K562 (cell line): ENCODE results near the gene LMBR1L. TPM values are rescaled to one million over a fixed set of nuclear protein-coding genes. Genes with fewer than 3 reads are reported as not detected.
A peak's percentile ranks its signal among the peaks of the same experiment; 100 is the strongest.

ENCODE experiments used
- CBX2 ChIP-seq: fragments of 200-600 bp; sonication (generic); IDR thresholded peaks from one replicate; pipeline ENCODE4 v1.6.1; 2012; ENCODE audit warnings: mild to moderate bottlenecking, low read length, inconsistent platforms; ENCODE audit not compliant: insufficient read depth, poor library complexity, severe bottlenecking
- CHD1 ChIP-seq: fragments of 200-600 bp; sonication (generic); IDR thresholded peaks from one replicate; pipeline ENCODE4 v1.6.1; 2012; ENCODE audit warnings: mild to moderate bottlenecking, moderate library complexity, low read length, inconsistent platforms
- CREB5 ChIP-seq: fragments of 250-450 bp; sonication (Bioruptor Pico); IDR thresholded peaks from 2 replicates; pipeline ENCODE4 v1.5.0; 2020; ENCODE audit warnings: mild to moderate bottlenecking
- CREM ChIP-seq: IDR thresholded peaks from 2 replicates; pipeline ENCODE4 v1.6.1; 2014; ENCODE audit warnings: antibody characterized with exemption, low read depth
- ELF2 ChIP-seq: fragments of 250-450 bp; sonication (Bioruptor Pico); IDR thresholded peaks from 2 replicates; pipeline ENCODE4 v1.5.0; 2021; ENCODE audit warnings: mild to moderate bottlenecking
- FOXM1 ChIP-seq, 2 experiments: fragments of 450-650 bp in 1 of 2; sonication (generic) in 1 of 2; formaldehyde crosslinking in 1 of 2; IDR thresholded peaks; 2 replicates each; pipeline versions ENCODE4 v1.6.1 to v1.9.0; 2017 to 2022; ENCODE audit warnings: low read depth in 2 of 2, mild to moderate bottlenecking in 2 of 2, missing genetic modification reagents in 1 of 2, moderate library complexity in 1 of 2
- GATA2 ChIP-seq: sonication (generic); formaldehyde crosslinking; IDR thresholded peaks from 2 replicates; pipeline ENCODE4 v1.4.0; 2020; ENCODE audit warnings: mild to moderate bottlenecking, missing genetic modification reagents
- HNRNPK ChIP-seq: fragments of 200-400 bp; formaldehyde crosslinking; IDR thresholded peaks from one replicate; pipeline ENCODE4 v1.6.1; 2018; ENCODE audit warnings: mild to moderate bottlenecking, low read depth, low read length; ENCODE audit not compliant: poor library complexity, severe bottlenecking
- KAT8 ChIP-seq: fragments of 450-650 bp; IDR thresholded peaks from 2 replicates; pipeline ENCODE4 v1.6.1; 2016; ENCODE audit warnings: low read depth, mild to moderate bottlenecking
- MEF2D ChIP-seq: conservative IDR thresholded peaks from 2 replicates; pipeline ENCODE4 v1.6.1; 2016; ENCODE audit warnings: low read depth, missing genetic modification characterization, missing compliant biosample characterization
- PCBP2 ChIP-seq: fragments of 200-400 bp; formaldehyde crosslinking; IDR thresholded peaks from 2 replicates; pipeline ENCODE4 v1.6.1; 2018; ENCODE audit warnings: low read length, low read depth, mild to moderate bottlenecking, moderate library complexity; ENCODE audit not compliant: poor library complexity, severe bottlenecking
- POLR2G ChIP-seq: fragments of 200-400 bp; formaldehyde crosslinking; IDR thresholded peaks from 2 replicates; pipeline ENCODE4 v1.6.1; 2017; ENCODE audit warnings: low read depth, mild to moderate bottlenecking, antibody characterized with exemption, low read length, moderate library complexity
- RBM14 ChIP-seq: fragments of 200-400 bp; formaldehyde crosslinking; IDR thresholded peaks from 2 replicates; pipeline ENCODE4 v1.6.1; 2018; ENCODE audit warnings: low read depth, mild to moderate bottlenecking, low read length, moderate library complexity, borderline replicate concordance; ENCODE audit not compliant: insufficient read depth
- SNRNP70 ChIP-seq: fragments of 200-400 bp; formaldehyde crosslinking; optimal IDR thresholded peaks from 2 replicates; pipeline ENCODE3; 2017; ENCODE audit warnings: low read depth, low read length
- SREBF1 ChIP-seq: fragments of 150-350 bp; IDR thresholded peaks from 2 replicates; pipeline ENCODE4 v1.6.1; 2014; ENCODE audit warnings: antibody characterized with exemption, low read depth, low read length, borderline replicate concordance
- SRSF9 ChIP-seq: fragments of 200-400 bp; formaldehyde crosslinking; IDR thresholded peaks from 2 replicates; pipeline ENCODE4 v1.6.1; 2017; ENCODE audit warnings: low read depth, low read length, borderline replicate concordance
- ZBTB33 ChIP-seq: sonication (generic); formaldehyde crosslinking; IDR thresholded peaks from 2 replicates; pipeline ENCODE4 v1.8.1; 2023; ENCODE audit warnings: mild to moderate bottlenecking, missing genetic modification reagents
- ZNF212 ChIP-seq: fragments of 450-650 bp; formaldehyde crosslinking; IDR thresholded peaks from 2 replicates; pipeline ENCODE4 v1.4.0; 2020; ENCODE audit warnings: mild to moderate bottlenecking
- ZNF347 ChIP-seq: fragments of 450-650 bp; formaldehyde crosslinking; IDR thresholded peaks from 2 replicates; pipeline ENCODE4 v1.4.0; 2020; ENCODE audit warnings: low read depth, mild to moderate bottlenecking, moderate library complexity
- ZNF408 ChIP-seq: fragments of 250-450 bp; sonication (Bioruptor Pico); IDR thresholded peaks from 2 replicates; pipeline ENCODE4 v1.4.0; 2020; ENCODE audit warnings: low read depth, mild to moderate bottlenecking, moderate library complexity
- ZNF507 ChIP-seq: conservative IDR thresholded peaks from 2 replicates; pipeline ENCODE4 v1.6.1; 2017; ENCODE audit warnings: missing genetic modification characterization, missing compliant biosample characterization
- ZNF717 ChIP-seq: fragments of 250-450 bp; sonication (Bioruptor Pico); IDR thresholded peaks from 2 replicates; pipeline ENCODE4 v1.5.0; 2021
- ZNF785 ChIP-seq: fragments of 250-450 bp; sonication (Bioruptor Pico); IDR thresholded peaks from 2 replicates; pipeline ENCODE4 v1.4.0; 2020; ENCODE audit warnings: mild to moderate bottlenecking
- polyA plus RNA-seq, 8 experiments: library from polyadenylated mRNA; depleted of rRNA in 4 of 8; stranded (reverse) in 5 of 8; unstranded in 3 of 8; fragments of >200 nt; fragmentation: Nextera tagmentation in 2 of 8; fragmentation: Illumina TruSeq in 1 of 8; extraction: Ambion mirVana in 2 of 8; extraction: Trizol in 1 of 8; gene quantifications; 2 replicates each; pipeline versions ENCODE4 v1.2.1 to v1.2.3, GENCODE V29; 2011 to 2014; ENCODE audit warnings: inconsistent platforms in 1 of 8, missing spikeins in 1 of 8
- total RNA-seq, 7 experiments: library from RNA; depleted of rRNA in 6 of 7; stranded (reverse); fragments of >200 nt in 6 of 7; fragmentation: Illumina TruSeq in 2 of 7; extraction: Trizol in 2 of 7; gene quantifications; 2 replicates each; pipeline versions ENCODE4 v1.2.1 to v1.2.3, GENCODE V29; 2011 to 2021; ENCODE audit warnings: low replicate concordance in 1 of 7

LMBR1L gene
- total and polyA plus RNA-seq, 9 of the 15 experiments (the other 6 are each of a cell fraction or from before 2014, with no cell fraction given): 2.5 to 57.0 (median 31.1) TPM

GRCh38 chr12:49129332-49130150 is 18.9 kb upstream of the LMBR1L start (continued):
- TF ChIP-seq RBM14 (no peak), POLR2G (no peak), MEF2D (tag) (no peak), SREBF1 (no peak), FOXM1 (IDR thresholded peaks at IDR 0.05; ENCODE audit: low read depth) (no peak), FOXM1 (CRISPR knock-in tag; IDR thresholded peaks at IDR 0.05; ENCODE audit: low read depth) (no peak), KAT8 (no peak), CREM (no peak), ZNF347 (CRISPR knock-in tag) (no peak), CREB5 (CRISPR knock-in tag) (no peak), ZNF717 (CRISPR knock-in tag) (no peak), HNRNPK (no peak), ELF2 (CRISPR knock-in tag) (no peak), ZNF408 (CRISPR knock-in tag) (no peak), ZNF785 (CRISPR knock-in tag) (no peak), SRSF9 (no peak), SNRNP70 (no peak), ZBTB33 (0 out of 2 replicates have a peak, but pooled peaks have one; percentile 0), CBX2 (no peak), ZNF212 (CRISPR knock-in tag) (no peak), ZNF507 (tag) (no peak), CHD1 (peak; percentile 9), PCBP2 (no peak), GATA2 (no peak)
